B cell (primary cell): ENCODE measurements around the gene ABCF3. TPM values are rescaled to one million over a fixed set of nuclear protein-coding genes. Genes with fewer than 3 reads are reported as not detected.

Experiments
- ATAC-seq: fragments of 200-7000 bp; cut with Tn5 transposase; one replicate; pipeline ENCODE4 v1.10.0; 2021; ENCODE audit warnings: low read depth, mild to moderate bottlenecking, moderate number of reproducible peaks, moderate library complexity
- CTCF ChIA-PET: fragments of 350-600 bp; sonication (Branson Sonifier 250); formaldehyde crosslinking; loops from one replicate; lab custom pipeline; 2021; ENCODE audit warnings: antibody characterized with exemption, inconsistent platforms; lab: Charles Lee
- POLR2A ChIA-PET: fragments of 350-600 bp; sonication (Branson Sonifier 250); formaldehyde crosslinking; loops from one replicate; lab custom pipeline; 2021; ENCODE audit warnings: antibody characterized with exemption; lab: Charles Lee
- DNase-seq: peaks from one replicate; pipeline ENCODE4 v3.0.0; 2013
- H2AFZ ChIP-seq: 2 replicates; pipeline ENCODE4 v1.6.1; 2012; ENCODE audit warnings: mild to moderate bottlenecking, low read depth, low read length; ENCODE audit not compliant: insufficient read depth, poor library complexity, severe bottlenecking
- H3K27ac ChIP-seq, 2 donors: 1 replicate in 1 of 2; 2 replicates in 1 of 2; pipeline ENCODE4 v1.5.1; 2012 to 2013; ENCODE audit warnings: low read length in 2 of 2, mild to moderate bottlenecking in 2 of 2, moderate library complexity in 1 of 2
- H3K27me3 ChIP-seq, 4 experiments: fragments of 200-600 bp in 1 of 4; sonication (generic) in 1 of 4; replicated peaks in 1 of 4; 1 replicate in 2 of 4; 2 replicates in 2 of 4; pipeline versions ENCODE4 v1.6.1 to v1.7.0; 2013 to 2016; ENCODE audit warnings: low read length in 3 of 4, mild to moderate bottlenecking in 2 of 4, mixed read lengths in 1 of 4, moderate library complexity in 1 of 4; ENCODE audit not compliant: insufficient read depth in 4 of 4, control insufficient read depth in 3 of 4; ENCODE audit errors: control extremely low read depth in 1 of 4
- H3K36me3 ChIP-seq, 2 experiments: replicated peaks in 1 of 2; 1 replicate in 1 of 2; 2 replicates in 1 of 2; pipeline versions ENCODE4 v1.6.1 to v1.7.1; 2013; ENCODE audit warnings: low read length in 1 of 2; ENCODE audit not compliant: insufficient read depth in 2 of 2, control insufficient read depth in 1 of 2; ENCODE audit errors: control extremely low read depth in 1 of 2, extremely low read depth in 1 of 2
- H3K4me1 ChIP-seq, 2 donors: fragments of 200-600 bp in 1 of 2; sonication (generic) in 1 of 2; 1 replicate in 1 of 2; 2 replicates in 1 of 2; pipeline versions ENCODE4 v1.5.1 to v1.6.1; 2013 to 2017; ENCODE audit warnings: low read length in 2 of 2; ENCODE audit not compliant: control insufficient read depth in 2 of 2, insufficient read depth in 2 of 2
- H3K4me2 ChIP-seq: replicated peaks from 2 replicates; pipeline ENCODE3; 2012; ENCODE audit warnings: mild to moderate bottlenecking, low read depth, low read length; ENCODE audit not compliant: poor library complexity, severe bottlenecking
- H3K4me3 ChIP-seq, 5 experiments: fragments of 200-600 bp in 1 of 5; sonication (generic) in 1 of 5; 1 replicate in 3 of 5; 2 replicates in 2 of 5; pipeline versions ENCODE4 v1.5.1 to v1.7.0; 2011 to 2016; ENCODE audit warnings: low read length in 4 of 5, mild to moderate bottlenecking in 4 of 5, low read depth in 2 of 5, control low read depth in 1 of 5, moderate library complexity in 1 of 5; ENCODE audit not compliant: insufficient read depth in 1 of 5; ENCODE audit errors: control extremely low read depth in 1 of 5, extremely low read depth in 1 of 5
- H3K79me2 ChIP-seq: fragments of 200-600 bp; sonication (generic); one replicate; pipeline ENCODE4 v1.6.0; 2016; ENCODE audit warnings: low read length; ENCODE audit not compliant: control insufficient read depth, insufficient read depth
- H3K9ac ChIP-seq: fragments of 200-600 bp; sonication (generic); 2 replicates; pipeline ENCODE4 v1.6.1; 2017; ENCODE audit warnings: mild to moderate bottlenecking, low read length, moderate library complexity
- H3K9me3 ChIP-seq, 3 donors: one replicate each; pipeline versions ENCODE4 v1.6.1 to v1.7.1; 2013; ENCODE audit warnings: low read length in 2 of 3; ENCODE audit not compliant: control insufficient read depth in 2 of 3, insufficient read depth in 1 of 3; ENCODE audit errors: control extremely low read depth in 1 of 3
- H4K20me1 ChIP-seq: 2 replicates; pipeline ENCODE4 v1.6.0; 2012; ENCODE audit warnings: mild to moderate bottlenecking, low read length; ENCODE audit not compliant: insufficient read depth, control insufficient read depth, poor library complexity, severe bottlenecking
- H3K27ac Mint-ChIP-seq: one replicate; pipeline ENCODE4 v1.8.0; 2021; ENCODE audit warnings: mixed read lengths
- H3K27me3 Mint-ChIP-seq: one replicate; pipeline ENCODE4 v1.8.0; 2021; ENCODE audit warnings: mixed read lengths
- H3K4me1 Mint-ChIP-seq: one replicate; pipeline ENCODE4 v1.8.0; 2021; ENCODE audit warnings: mixed read lengths
- H3K4me3 Mint-ChIP-seq: one replicate; pipeline ENCODE4 v1.8.0; 2021; ENCODE audit warnings: mixed read lengths
- H3K9me3 Mint-ChIP-seq: one replicate; pipeline ENCODE4 v1.8.0; 2022; ENCODE audit warnings: mixed read lengths; ENCODE audit not compliant: insufficient read depth
- CTCF ChIP-seq: fragments of 200-600 bp; IDR thresholded peaks from one replicate; pipeline ENCODE4 v1.8.0; 2022; ENCODE audit warnings: antibody characterized with exemption, mild to moderate bottlenecking
- EZH2 ChIP-seq: IDR thresholded peaks from 2 replicates; pipeline ENCODE4 v1.6.1; 2012; ENCODE audit warnings: borderline replicate concordance, low read depth, mild to moderate bottlenecking, moderate library complexity, low read length; ENCODE audit not compliant: insufficient read depth, poor library complexity, severe bottlenecking
- WGBS: methylation state at CpG from one replicate; pipeline ENCODE4 v1.1.5; 2013; ENCODE audit warnings: missing lambda C conversion rate; ENCODE audit not compliant: insufficient coverage; 5-methylcytosine and 5-hydroxymethylcytosine counted together
- intact Hi-C: fragments of 100-400 bp; cut with micrococcal nuclease; formaldehyde crosslinking; loops from one replicate; pipeline ENCODE4 v1.10.0; 2022
- polyA plus RNA-seq: library from polyadenylated mRNA; depleted of rRNA; stranded (reverse); fragments of >200 nt; gene quantifications from 2 replicates; pipeline ENCODE4 v1.2.3, GENCODE V29; 2012
- total RNA-seq, 2 donors: library from RNA; stranded (reverse); fragments of 120-200 nt in 1 of 2; gene quantifications; 1 replicate in 1 of 2; 2 replicates in 1 of 2; pipeline versions ENCODE4 v1.2.3 to v1.2.4, GENCODE V29; 2013 to 2022

The ABCF3 gene
- total and polyA plus RNA-seq, 2 donors (not counting 1 experiment from before 2014, with no cell fraction given): 74.0 to 115 TPM

GRCh38 chr3:184227481-184227935 lies 41.5 kb downstream of the ABCF3 start:
- Histone ChIP-seq H3K27ac (no peak overlapping the region), H3K4me1 (peaks cover 15 to 25% of the 10 kb centered on the region in 2 donors), H4K20me1 (no peaks in the 10 kb centered on the region), H3K27me3 (peaks cover 0 to 58% (median 32%) of the 10 kb centered on the region in 4 experiments), H3K36me3 (no peaks in the 10 kb centered on the region), H3K4me2 (no peak overlapping the region), H2AFZ (no peak overlapping the region), H3K9me3 (peaks cover 0 to 3% (median 0%) of the 10 kb centered on the region in 3 donors), H3K9ac (no peak overlapping the region), H3K4me3 (no peak overlapping the region), H3K79me2 (no peaks in the 10 kb centered on the region)
- Mint-ChIP-seq H3K4me1 (peaks cover 20% of the 10 kb centered on the region), H3K27ac (no peak overlapping the region), H3K27me3 (peaks cover 46% of the 10 kb centered on the region), H3K9me3 (no peaks in the 10 kb centered on the region), H3K4me3 (peak overlapping the region; percentile 35)
- ChIA-PET CTCF (interaction anchor here (0.8 to 3.4 kb wide), 34 partner anchors 9 to 343 kb away, joined by 3 to 23 read pairs (median 4); partner anchors contain the start of genes ABCC5, ABCF3, ALG3 and DVL3), POLR2A (interaction anchor here (0.6 kb wide), 2 partner anchors 10 to 332 kb away, joined by 3 to 6 read pairs; no protein-coding TSS in a partner anchor)
- 8% methylated on average over 1 of the region's 2 CpGs for WGBS
- ATAC-seq (peak; percentile 39), DNase-seq (peak; percentile 69)
- TF ChIP-seq EZH2: no peak
- TF ChIP-seq CTCF: peak; percentile 95
- intact Hi-C loops: loop anchor here (1.0 to 5.0 kb wide), 3 partner anchors 23 to 90 kb away; partner anchors contain the start of gene EIF2B5
